ENCODE measurements around the gene KRT84.
"Not testable (repeated sequence)": the region's sequence is repeated elsewhere in the genome, so short reads cannot be mapped to it uniquely, and the experiment has no call there.

The KRT84 gene

DNA sequence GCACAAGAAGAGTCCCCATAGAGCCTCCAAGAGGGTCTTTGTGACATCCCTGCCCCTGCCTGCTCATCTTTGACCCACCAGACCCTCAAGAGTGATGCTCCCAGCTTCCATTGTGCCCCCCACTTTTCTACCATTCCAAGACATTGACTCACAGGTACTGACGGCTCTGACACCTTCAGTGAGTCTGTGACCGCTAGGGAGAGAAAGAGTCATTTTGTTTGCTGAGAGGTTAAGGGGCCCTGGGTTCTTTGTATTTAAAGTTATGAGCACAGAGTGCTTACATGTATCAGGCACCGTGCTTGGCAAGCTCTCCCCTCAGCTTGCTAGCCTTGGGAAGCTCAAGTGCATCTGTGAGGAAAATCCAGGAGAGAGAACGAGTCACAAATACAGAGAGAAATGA, 27.8 kb upstream of the KRT84 start:
- DNase-seq (ENCODE audit: low spot score) (peak; percentile 23), FAIRE-seq (no peak)

DNA sequence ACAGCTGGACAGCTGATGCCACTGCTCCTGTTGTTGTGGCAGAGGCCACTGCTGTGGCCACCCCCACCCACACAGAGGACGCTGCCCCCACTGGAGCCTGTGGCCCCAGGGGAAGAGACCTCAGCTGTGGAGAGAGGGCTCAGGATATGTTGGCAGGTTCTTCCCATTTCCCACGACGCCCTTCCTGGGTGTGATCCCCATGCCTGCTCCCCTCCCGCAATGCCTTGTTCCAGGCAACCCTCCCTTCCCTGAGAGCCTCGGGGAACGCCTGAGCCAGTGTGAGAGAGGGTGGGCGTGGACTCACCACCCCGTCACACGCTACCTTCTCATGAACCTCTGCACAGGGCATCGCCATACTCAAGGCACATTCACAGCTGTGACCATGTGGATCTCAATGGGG, 26.4 kb upstream of the KRT84 start:
- no peak for FAIRE-seq

DNA sequence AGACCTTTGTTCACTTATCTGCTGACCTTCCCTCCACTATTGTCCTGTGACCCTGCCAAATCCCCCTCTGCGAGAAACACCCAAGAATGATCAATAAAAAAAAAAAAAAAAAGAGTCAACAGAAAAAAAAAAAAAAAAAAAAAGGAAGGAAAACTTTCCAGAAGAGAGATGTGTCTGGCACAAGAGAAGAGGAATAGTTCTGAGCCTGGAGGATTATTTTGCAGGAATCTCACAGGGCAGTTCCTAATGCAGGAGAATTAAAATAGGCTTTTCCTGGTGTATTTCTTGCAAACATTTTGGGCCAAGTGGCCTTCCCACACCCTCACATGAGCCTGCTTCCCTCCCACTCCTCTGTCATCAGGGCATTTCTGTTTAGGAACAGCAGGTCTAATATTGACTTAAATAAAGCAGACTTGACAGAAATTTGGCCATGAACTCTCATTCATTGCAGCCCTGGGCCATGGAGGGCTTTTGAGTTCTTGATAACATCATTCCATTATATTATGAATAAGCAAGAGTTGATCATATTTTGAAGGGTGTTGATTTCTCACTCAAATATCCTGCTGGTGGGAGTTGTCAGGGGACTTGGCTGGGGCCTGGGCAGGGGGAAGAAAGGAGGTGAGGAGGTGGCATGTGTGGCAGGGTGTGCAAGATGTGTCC, 25.3 kb upstream of the KRT84 start:
- DNase-seq (ENCODE audit: low spot score); FAIRE-seq: not testable (repeated sequence)

More for the DNA sequence above, 26.4 kb upstream of the KRT84 start:
- DNase-seq (ENCODE audit: low spot score): no peak

DNA sequence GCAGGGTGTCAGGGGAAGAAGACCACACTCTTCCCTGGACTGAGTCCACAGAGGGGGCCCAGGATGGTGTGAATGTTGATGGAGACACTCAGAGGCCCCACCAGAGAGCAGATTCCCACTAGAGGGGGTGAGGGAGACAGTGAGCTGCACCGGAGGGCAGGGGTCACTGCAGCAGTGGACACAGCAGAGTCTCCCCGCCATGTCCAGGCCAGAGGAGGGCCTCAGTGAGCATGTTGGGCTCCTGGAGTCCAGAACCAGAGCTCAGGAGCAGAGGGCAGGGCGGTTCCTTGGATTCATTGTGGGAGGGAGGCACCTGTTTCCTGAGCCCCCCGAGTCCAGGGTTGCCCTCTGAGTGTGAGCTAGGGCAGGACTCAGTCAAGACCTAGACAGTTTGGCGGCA, 22.5 kb upstream of the KRT84 start:
- FAIRE-seq (no peak), DNase-seq (ENCODE audit: low spot score) (no peak)

DNA sequence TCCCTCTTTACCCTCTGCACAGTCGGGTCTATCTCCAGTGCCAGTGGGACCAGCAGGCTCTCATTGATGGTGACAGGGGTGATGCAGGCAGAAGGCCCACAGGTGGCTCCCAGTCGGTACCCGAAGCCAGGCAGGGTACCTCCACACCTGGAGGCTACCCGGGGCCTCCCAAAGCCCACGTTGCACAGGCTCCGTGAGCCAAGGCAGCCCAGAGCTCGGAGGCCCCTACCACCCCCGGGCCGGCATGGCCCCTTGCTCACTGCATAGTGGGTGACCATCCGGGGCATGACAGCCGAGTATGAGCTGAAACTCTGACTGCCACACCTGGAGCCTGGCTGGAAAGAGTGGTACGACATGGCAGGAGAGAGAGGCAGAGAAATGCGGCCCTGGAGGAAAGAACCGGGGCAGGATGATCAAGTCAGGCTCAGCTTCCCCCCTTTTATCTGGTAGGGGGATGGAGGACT, 20.5 kb upstream of the KRT84 start, which contains the start of gene KRT82:
TSS of gene KRT82 (minus strand) at position 414 of the 464 bp plus-strand sequence. CDS start at position 356, 58 bp downstream.
- no peak for FAIRE-seq
- DNase-seq (ENCODE audit: low spot score): no peak

DNA sequence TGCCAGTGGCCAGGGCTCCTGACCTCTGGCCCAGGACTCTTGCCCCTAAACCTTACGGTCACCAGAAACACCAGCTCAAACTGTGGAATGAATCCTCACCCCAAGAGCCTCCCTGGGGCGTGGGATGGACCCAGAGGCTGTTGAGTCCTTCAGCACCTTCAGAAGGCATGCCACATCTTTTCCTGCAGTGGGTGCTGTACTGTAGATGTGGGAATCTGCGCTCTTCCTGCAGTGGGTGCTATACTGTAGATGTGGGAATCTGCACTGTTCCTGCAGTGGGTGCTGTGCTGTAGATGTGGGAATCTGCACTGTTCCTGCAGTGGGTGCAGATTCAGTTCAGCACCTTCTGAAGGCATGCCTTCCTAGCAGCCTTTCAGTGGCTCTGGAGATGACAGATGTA, 19.5 kb upstream of the KRT84 start:
- DNase-seq (ENCODE audit: low spot score): no peak
- no peak for FAIRE-seq

DNA sequence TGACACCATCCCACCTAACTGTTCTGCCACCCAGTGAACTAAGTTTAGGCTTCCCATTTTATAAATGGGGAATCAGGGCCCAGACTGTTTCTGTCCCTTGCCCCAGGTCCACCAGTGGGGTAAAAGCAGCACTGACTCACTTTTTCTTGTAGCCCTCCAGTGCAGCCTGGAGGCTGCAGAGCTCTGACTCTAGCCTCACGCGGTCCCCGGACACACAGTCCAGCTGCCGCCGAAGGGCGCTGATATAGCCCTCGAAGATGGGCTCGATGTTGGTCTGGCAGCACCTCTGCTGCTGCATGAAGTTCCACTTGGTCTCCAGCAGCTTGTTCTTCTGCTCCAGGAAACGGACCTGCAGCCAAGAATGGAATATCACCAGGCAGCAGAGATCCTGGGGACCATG, 18.1 kb upstream of the KRT84 start:
- DNase-seq (ENCODE audit: low spot score): no peak
- no peak for FAIRE-seq

DNA sequence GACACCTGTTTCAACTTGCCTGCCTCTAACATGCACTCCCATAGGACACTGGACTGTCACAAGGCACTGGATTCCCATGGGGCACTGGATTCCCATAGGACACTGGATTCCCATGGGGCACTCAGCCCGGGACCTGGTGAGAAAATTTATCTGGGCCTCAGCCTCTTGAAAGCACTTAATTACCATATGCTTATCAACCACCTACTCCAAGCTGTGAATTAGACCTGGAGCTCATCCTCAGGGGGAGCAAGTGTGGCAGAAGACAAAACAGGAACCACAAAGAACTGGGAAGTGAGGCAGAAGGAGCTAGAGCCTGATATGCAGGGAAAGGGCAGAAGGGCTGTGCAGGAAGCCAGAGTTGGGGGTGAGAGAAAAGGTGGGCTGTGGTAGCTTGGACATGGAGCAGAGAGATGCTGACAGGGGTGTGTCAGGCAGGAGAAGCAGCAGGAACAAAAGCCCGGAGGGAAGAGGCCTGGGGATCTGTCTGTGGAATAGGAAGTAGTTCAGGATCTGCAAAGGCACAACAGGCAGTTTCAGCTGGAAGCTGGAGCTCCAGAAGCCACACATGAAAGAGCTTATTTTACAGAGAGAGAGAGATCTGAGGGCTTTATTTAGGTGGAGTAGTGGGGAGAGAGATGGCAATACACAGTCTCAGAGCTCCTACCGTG, 17.6 kb upstream of the KRT84 start:
- DNase-seq (ENCODE audit: low spot score) (no peak), FAIRE-seq (no peak)

DNA sequence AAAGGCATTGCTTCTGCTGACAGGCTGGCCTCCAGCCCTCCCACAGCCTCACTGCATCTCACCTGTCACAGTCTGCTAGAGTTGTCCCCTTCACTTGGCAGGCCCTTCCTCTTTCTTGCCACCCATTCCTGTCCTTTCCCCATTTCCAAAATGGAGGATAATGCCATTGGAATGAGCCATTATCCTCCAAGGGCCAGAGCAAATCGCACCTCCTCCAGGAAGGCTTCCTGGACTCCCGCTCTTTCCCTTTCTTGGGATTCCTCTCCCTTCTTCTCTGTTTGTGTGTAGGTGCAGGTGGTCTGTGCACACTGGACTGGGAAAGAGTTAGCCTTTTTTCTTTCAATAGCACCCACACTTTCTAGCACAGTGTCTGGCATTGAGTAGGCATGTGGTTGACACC, 16.9 kb upstream of the KRT84 start:
- no peak for DNase-seq (ENCODE audit: low spot score)
- FAIRE-seq: no peak

DNA sequence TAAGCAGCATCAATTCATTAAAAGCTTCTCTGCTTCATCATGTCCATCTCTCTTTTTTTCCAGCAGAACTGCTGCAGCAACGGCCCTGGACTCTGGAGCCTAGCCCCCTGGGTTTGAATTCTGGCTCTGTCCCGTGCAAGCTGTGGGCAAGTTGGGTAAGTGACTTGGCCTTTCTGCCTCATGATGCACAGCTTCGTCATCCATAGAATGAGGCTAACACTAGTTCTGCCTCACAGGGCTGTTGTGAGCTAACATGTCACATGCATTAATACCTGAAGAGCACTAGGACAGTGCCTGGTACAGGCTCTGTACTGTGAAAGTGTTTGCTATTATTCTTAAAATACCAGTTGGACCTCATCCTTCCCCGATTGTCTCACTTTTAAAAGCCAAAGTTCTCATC, 16.5 kb upstream of the KRT84 start:
- no peak for DNase-seq (ENCODE audit: low spot score)
- no peak for FAIRE-seq

DNA sequence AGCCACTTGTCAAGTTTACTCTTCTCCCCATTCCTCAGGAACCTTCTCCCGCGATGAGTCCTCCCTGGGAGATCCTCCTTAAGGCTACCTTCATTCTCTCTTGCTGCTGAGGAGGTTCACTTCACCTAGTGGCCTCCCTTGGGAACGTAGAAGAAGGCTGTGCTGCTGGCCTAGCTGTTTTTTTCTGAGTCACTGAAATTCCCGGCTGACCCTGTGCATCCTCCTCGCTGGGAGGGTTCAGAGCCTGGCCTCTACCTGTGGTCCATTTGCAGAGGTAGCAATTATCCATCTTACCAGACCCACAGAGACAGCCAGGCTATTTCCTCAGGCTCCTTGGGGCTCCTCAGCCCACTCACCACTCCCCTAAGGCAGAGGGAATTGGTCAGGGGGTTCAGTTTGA, 16.1 kb upstream of the KRT84 start:
- no peak for FAIRE-seq

DNA sequence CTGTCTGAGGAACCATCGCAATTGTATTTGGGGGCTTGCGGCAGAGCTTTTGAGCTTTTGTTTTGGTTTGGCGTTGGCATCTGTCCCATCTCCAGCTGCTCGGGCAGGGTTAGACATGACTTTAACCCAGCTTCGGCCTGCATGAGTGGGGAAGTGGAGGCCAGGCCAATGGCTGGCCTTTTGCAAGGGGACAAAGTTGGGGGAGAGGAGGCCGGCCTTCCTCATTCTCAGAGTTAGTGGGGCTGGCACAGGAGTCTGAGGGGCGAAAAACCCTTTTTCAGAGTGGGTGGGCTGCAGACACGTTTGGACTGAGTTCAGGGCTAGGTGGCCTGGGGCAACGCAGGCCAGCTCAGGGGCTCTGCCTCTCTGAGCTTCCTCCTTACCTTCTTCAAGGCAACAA, 15.5 kb upstream of the KRT84 start:
- DNase-seq (ENCODE audit: low spot score) (no peak), FAIRE-seq (no peak)

More for the DNA sequence above, 16.1 kb upstream of the KRT84 start:
- DNase-seq (ENCODE audit: low spot score): no peak

DNA sequence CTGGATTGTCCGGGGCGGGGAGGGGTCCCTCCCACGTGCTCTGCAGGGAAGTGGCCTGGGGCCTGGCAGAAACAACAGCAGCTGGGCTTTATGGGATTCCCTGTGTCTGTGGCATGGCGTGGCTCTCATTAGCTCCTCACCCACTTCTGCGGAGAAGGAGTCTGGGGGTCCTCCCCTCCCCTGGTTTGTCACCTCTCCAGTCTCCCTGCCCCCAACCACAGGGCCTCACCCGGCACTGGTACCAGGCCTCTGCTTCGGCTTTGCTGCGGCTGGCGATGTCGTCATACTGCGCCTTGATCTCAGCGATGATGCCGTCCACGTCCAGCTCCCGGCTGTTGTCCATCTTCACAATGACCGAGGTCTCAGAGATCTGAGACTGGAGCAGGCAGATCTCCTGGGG, 14.3 kb upstream of the KRT84 start:
- no peak for DNase-seq (ENCODE audit: low spot score)
- no peak for FAIRE-seq

DNA sequence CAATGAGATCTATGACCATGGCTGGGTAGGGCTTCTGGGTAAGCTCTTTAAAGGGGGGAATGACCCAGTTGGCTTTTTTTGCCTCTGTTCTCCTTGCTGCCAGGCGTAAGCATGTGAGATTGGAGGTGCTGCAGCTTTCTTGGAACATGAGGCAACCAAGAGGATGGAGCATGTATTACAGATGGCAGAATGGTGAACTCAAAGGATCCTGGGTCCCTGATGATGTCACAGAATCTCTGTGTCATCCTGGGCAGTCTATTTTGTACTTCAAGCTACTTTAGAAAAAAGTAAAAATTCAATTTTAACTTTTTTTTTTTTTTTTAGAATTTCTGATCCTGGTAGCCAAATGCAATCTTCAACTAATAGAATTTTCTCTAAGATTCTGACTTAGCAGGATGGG, 12.7 kb upstream of the KRT84 start:
- DNase-seq (ENCODE audit: low spot score) (no peak), FAIRE-seq (no peak)

DNA sequence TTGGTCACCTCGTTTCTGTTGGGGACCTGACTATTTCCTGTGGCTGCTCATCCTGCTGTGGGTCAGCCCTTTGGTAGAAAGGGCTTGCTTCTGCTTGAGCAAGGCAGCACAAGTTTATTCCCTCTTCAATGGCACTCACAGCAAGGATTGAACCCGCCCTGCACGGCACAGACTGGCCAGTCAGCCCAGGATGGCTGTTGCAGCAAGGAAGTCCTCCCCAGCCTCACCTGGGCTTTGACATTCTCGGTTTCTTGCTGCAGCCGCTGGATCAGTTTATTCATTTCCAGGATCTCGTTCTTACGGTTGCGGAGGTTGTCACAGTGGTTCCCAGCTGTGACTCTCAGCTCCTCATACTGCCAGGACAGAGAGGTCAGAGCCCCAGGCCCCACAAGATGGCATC, 11.2 kb upstream of the KRT84 start:
- no peak for FAIRE-seq
- DNase-seq (ENCODE audit: low spot score): no peak

DNA sequence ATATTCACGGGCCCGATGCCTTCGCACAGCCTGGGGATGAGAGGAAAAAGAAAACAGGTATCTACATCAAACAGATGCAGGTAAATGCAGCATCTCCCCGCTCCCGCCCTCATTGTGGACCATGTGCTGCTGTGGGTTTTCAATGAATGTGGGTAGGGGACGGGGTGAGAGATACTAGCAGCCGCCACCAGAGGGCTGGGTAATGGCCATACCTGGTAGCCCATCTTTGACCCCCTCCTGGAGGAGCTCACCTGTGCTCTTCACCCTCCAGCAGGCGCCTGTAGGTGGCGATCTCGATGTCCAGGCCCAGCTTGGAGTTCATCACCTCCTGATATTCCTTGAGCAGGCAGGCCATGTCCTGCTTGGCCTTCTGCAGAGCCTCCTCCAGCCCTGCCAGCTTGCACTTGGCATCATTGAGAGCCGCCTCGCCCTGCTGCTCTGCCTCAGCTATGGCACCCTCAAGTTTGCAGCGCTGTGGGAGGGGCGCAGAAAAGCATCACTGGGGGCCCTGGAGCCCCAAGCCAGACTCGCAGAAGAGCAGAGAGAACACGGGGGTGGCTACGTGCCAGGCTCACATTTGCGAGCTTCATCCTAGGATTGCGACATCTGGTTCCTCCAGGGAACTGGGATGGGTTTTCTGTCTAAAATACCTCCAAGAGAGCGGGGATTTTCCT, 10.4 kb upstream of the KRT84 start:
- FAIRE-seq: no peak
- no peak for DNase-seq (ENCODE audit: low spot score)

DNA sequence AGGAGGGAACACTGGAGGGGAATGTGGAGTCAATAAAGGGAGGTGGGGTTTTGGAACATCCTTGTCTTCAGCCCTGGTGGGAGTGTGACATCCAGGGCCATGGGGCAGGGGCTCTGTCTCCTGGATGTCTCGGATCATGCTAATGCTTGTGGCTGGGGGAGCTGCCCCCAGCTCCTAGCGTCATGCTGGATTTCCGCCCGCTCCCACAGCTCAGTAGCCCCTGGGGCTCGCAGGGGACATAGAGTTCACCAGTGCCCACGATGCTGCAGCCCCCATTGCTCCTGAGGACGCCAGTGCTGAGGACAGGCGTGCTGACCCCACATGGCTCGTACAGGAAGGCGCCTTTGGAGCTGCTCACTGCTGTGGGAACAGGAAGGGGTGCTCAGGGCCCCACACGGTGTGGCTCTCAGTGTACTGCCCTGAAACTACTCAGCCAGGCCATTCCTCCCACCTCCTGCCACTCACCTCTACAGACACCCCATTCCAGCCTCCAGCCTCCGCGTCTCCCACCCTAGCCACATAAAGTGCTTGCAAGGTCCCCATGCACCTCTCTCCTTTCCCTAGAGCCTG, 9.5 kb upstream of the KRT84 start:
- DNase-seq (ENCODE audit: low spot score) (no peak), FAIRE-seq (no peak)

DNA sequence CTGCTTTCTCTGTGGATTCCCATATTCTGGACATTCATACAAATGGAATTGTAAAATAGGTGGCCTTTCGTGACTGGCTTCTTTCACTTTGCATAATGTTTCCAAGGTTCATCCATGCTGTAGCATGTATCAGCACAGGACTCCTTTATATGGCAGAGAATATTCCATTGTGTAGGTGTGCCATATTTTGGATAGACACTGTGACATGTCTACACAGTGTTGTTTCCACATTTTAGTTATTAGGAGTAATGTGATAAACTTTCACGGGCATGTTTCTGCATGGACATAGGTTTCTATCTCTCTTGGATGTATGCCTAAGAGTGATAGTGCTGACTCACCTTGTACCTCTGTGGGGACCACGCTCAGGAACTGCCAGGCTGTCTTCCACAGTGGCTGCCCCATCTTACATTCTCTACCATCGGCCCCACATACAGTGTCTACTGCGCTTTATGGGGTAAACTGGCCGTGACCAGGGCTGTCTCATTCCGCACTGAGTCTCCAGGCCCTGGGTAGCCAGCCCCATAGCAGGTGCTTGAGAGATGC, 7.1 kb upstream of the KRT84 start:
- FAIRE-seq: no peak
- no peak for DNase-seq (ENCODE audit: low spot score)

DNA sequence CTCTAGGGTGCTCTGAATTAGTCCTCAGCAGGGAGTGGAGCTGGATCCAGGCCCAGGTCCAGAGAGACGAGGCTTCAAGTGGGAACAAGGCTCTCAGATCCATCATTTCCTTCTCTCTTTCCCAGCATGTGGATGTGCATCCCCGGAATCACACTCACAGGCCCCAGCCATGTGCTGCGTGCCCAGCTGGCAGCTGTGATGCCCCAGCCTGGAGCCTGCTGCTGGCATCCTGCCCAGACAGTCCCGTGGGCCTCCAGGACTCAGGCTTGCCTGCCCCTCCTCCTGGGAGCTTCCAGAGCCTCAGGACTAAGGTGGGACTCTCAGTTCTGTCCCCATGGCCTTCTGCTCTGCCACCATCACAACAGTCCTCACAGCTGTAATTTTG, 6.2 kb upstream of the KRT84 start:
- DNase-seq (ENCODE audit: low spot score) (peak; percentile 40), FAIRE-seq (peak; percentile 63)

DNA sequence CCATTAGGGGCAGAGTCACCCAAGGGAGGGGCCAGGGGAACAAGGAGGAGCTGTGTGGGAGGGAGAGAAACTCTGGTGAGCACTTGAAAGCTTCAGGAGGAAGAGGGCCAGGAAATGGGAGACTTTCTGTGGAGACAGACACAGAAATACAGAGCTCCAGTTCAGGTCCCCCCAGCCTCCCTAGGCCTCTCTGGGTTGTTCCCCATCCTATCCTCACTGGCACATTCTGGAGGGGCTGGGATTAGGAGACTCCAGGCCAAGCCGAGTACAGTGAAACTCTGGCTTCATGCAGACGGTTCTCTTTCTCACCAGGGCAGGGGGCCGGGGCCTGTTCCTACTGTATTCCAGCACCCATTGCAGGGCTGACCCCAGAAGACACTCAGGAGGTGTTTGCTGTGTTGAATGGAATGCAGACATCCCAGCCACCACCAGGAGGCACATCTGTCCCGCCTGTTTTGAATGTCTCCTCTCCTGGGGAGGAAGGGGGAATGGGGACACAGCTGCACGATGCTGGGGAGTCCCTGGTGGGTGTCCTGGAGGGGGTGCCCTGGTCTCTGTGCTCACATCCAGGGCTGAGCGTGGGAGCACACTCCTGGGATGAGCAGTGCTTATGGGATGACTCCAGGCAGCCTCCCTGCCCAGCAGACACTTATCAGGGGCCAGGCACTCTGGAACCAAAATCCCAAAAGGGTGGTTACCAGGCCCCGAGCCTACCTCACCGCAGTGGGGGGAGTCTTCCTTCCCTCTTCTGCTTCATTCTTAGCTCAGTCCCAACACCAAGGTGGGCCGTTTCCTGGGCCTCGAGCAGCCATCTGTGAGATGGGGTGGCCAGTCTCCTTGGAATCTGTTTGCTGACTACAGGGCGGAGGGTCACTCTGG, 5.5 kb upstream of the KRT84 start:
- DNase-seq (ENCODE audit: low spot score): peak; percentile 64
- FAIRE-seq: peak; percentile 90
